Transverse colon (tissue), 4 donors: Measurements from ENCODE around the gene HIVEP3. TPM values are rescaled to one million over a fixed set of nuclear protein-coding genes. Genes with fewer than 3 reads are reported as not detected.

Experiments
- DNase-seq: peaks from one replicate; pipeline ENCODE4 v3.0.0-alpha.2; 2019
- H3K27ac ChIP-seq, 4 donors: fragments of 200-600 bp; sonication (generic); 2 replicates each; pipeline ENCODE4 v1.5.1; 2016 to 2018; ENCODE audit warnings: inconsistent platforms in 4 of 4
- H3K27me3 ChIP-seq: fragments of 200-600 bp; sonication (generic); 2 replicates; pipeline ENCODE4 v1.5.1; 2017; ENCODE audit warnings: inconsistent platforms
- H3K36me3 ChIP-seq, 4 donors: fragments of 200-600 bp; sonication (generic); 2 replicates each; pipeline ENCODE4 v1.5.1; 2017 to 2019; ENCODE audit warnings: inconsistent platforms in 4 of 4
- H3K4me1 ChIP-seq, 4 donors: fragments of 200-600 bp; sonication (generic); 2 replicates each; pipeline ENCODE4 v1.5.1; 2017 to 2020; ENCODE audit warnings: inconsistent platforms in 4 of 4
- H3K4me3 ChIP-seq, 4 donors: fragments of 200-600 bp; sonication (generic); 1 replicate in 1 of 4; 2 replicates in 3 of 4; pipeline versions ENCODE4 v1.5.1 to v1.6.1; 2017 to 2019; ENCODE audit warnings: inconsistent platforms in 4 of 4
- H3K9me3 ChIP-seq, 2 donors: fragments of 200-600 bp; sonication (generic); 2 replicates each; pipeline ENCODE4 v1.5.1; 2017 to 2019; ENCODE audit warnings: inconsistent platforms in 2 of 2
- CTCF ChIP-seq, 5 experiments: fragments of 200-600 bp in 3 of 5; fragments of 450-650 bp in 2 of 5; sonication (generic) in 3 of 5; IDR thresholded peaks; 1 replicate in 2 of 5; 2 replicates in 3 of 5; pipeline ENCODE4 v1.5.1; 2016 to 2017; ENCODE audit warnings: antibody characterized with exemption in 5 of 5, inconsistent platforms in 3 of 5, mild to moderate bottlenecking in 2 of 5, moderate library complexity in 1 of 5
- EP300 ChIP-seq: sonication (generic); formaldehyde crosslinking; IDR thresholded peaks from one replicate; pipeline ENCODE4 v1.6.1; 2017; ENCODE audit warnings: antibody characterized with exemption, low read depth
- POLR2A ChIP-seq: fragments of 450-650 bp; IDR thresholded peaks from one replicate; pipeline ENCODE4 v1.6.1; 2016; ENCODE audit warnings: antibody characterized with exemption, mild to moderate bottlenecking, moderate library complexity
- POLR2AphosphoS5 ChIP-seq, 3 donors: sonication (generic); formaldehyde crosslinking; IDR thresholded peaks; one replicate each; pipeline ENCODE4 v1.6.1; 2016; ENCODE audit warnings: antibody characterized with exemption in 3 of 3
- WGBS, 2 donors: methylation state at CpG; one replicate each; pipeline ENCODE4 v1.1.5; 2018; ENCODE audit warnings: low coverage in 1 of 2; 5-methylcytosine and 5-hydroxymethylcytosine counted together
- in situ Hi-C, 4 donors: fragments of 200-750 bp; cut with MboI; loops; one replicate each; pipeline versions ENCODE4 v1.15.0 to v1.15.1; 2017; ENCODE audit warnings: low sequenced_read_pairs in 3 of 4, low pct_ligation_motif_present in 1 of 4, low pct_unique_long_range_greater_than_20kb in 1 of 4
- intact Hi-C: fragments of 100-400 bp; cut with DNase I; formaldehyde crosslinking; loops from one replicate; pipeline ENCODE4 v1.15.1; 2023; ENCODE audit warnings: low total_unique reads
- total RNA-seq, 4 donors: library from RNA; depleted of rRNA; stranded (reverse); fragments of >200 nt; gene quantifications; one replicate each; pipeline ENCODE4 v1.1.0, GENCODE V29; 2016

HIVEP3 gene
- total RNA-seq, 4 donors from 2014 or later: 3.7 to 15.0 (median 5.2) TPM

GRCh38 chr1:41719128-41719527 is 199.6 kb downstream of the HIVEP3 start:
- no peaks in the 10 kb centered on the region for H3K27me3 ChIP-seq
- H3K27ac ChIP-seq: no peak overlapping the region
- intact Hi-C loops (no loop called here), in situ Hi-C loops (no loop called here)
- 94 to 100% methylated on average over 1 of the region's 1 CpG for WGBS, 2 donors
- no peaks in the 10 kb centered on the region for H3K9me3 ChIP-seq
- TF ChIP-seq POLR2A: no peak
- H3K4me3 ChIP-seq: no peak overlapping the region
- H3K4me1 ChIP-seq: peaks cover 0 to 2% (median 0%) of the 10 kb centered on the region in 4 donors
- DNase-seq: no peak
- H3K36me3 ChIP-seq: no peaks in the 10 kb centered on the region

GRCh38 chr1:41718497-41718896 is 200.2 kb downstream of the HIVEP3 start:
- H3K4me3 ChIP-seq: no peak overlapping the region
- no peak overlapping the region for H3K27ac ChIP-seq
- TF ChIP-seq POLR2A (no peak), POLR2AphosphoS5 (IDR thresholded peaks at IDR 0.05) (no peak), CTCF (IDR thresholded peaks at IDR 0.05) (no peak), EP300 (no peak)
- in situ Hi-C loops: no loop called here
- no peaks in the 10 kb centered on the region for H3K9me3 ChIP-seq
- H3K27me3 ChIP-seq: no peaks in the 10 kb centered on the region
- no peak for DNase-seq
- no peaks in the 10 kb centered on the region for H3K4me1 ChIP-seq
- intact Hi-C loops: no loop called here
- no peaks in the 10 kb centered on the region for H3K36me3 ChIP-seq
- 73 to 84% methylated on average over 3 to 7 of the region's 7 CpGs for whole genome bisulfite sequencing, 2 donors

GRCh38 chr1:41716188-41717130 is 202.3 kb downstream of the HIVEP3 start:
- Histone ChIP-seq H3K9me3 (no peaks in the 10 kb centered on the region), H3K36me3 (no peaks in the 10 kb centered on the region), H3K4me3 (no peak overlapping the region), H3K27me3 (no peaks in the 10 kb centered on the region), H3K27ac (no peak overlapping the region), H3K4me1 (no peaks in the 10 kb centered on the region)
- WGBS, 2 donors: 89% methylated on average over 12 of the region's 12 CpGs; no CpG with 5 or more reads in 1 of the 2 donors
- intact Hi-C loops: no loop called here
- no peak for DNase-seq
- in situ Hi-C loops: no loop called here
- no peak for TF ChIP-seq POLR2A
- TF ChIP-seq EP300: no peak

GRCh38 chr1:41715441-41716095 is 203.2 kb downstream of the HIVEP3 start:
- intact Hi-C loops: no loop called here

More at GRCh38 chr1:41715441-41716095, 203.2 kb downstream of the HIVEP3 start:
- TF ChIP-seq POLR2A (no peak), CTCF (IDR thresholded peaks at IDR 0.05) (no peak), POLR2AphosphoS5 (IDR thresholded peaks at IDR 0.05) (no peak), EP300 (no peak)
- Histone ChIP-seq H3K9me3 (no peaks in the 10 kb centered on the region), H3K4me1 (no peaks in the 10 kb centered on the region), H3K27ac (no peak overlapping the region), H3K36me3 (no peaks in the 10 kb centered on the region), H3K27me3 (no peaks in the 10 kb centered on the region), H3K4me3 (no peak overlapping the region)
- in situ Hi-C loops: no loop called here
- no peak for DNase-seq
- WGBS, 2 donors: 90% methylated on average over 8 of the region's 8 CpGs; no CpG with 5 or more reads in 1 of the 2 donors
